ENCODE measurements around the gene AIFM3. TPM values are rescaled to one million over a fixed set of nuclear protein-coding genes. Genes with fewer than 3 reads are reported as not detected.
"Not testable (repeated sequence)": the region's sequence is repeated elsewhere in the genome, so short reads cannot be mapped to it uniquely, and the experiment has no call there.

Gene AIFM3
- total and polyA plus RNA-seq, 12 donors: 0.24 to 1.5 (median 0.50) TPM; not detected in 1

DNA sequence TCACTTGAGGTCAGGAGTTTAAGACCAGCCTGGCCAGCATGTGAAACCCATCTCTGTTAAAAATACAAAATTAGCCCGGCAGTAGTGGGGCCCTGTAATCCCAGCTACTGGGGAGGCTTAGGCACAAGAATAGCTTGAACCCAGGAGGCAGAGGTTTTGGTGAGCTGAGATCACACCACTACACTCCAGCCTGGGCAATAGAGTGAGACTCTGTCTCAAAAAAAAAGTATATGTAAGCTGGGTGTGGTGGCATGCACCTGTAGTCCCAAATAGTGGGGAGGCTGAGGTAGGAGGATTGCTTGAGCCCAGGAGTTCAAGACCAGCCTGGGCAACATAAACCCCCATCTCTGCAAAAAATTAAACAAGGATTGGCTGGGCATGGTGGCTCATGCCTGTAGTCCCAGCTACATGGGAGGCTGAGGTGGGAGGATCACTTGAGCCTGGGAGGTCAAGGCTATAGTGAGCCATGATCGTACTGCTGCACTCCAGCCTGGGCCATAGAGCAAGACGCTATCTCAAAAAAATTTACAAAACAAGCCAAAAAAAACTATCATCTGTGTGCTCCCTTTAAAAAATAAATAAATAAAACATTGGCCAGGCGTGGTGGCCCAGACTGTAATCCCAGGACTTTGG, 39.0 kb upstream of the AIFM3 start:
- TF ChIP-seq, protein P1, sequence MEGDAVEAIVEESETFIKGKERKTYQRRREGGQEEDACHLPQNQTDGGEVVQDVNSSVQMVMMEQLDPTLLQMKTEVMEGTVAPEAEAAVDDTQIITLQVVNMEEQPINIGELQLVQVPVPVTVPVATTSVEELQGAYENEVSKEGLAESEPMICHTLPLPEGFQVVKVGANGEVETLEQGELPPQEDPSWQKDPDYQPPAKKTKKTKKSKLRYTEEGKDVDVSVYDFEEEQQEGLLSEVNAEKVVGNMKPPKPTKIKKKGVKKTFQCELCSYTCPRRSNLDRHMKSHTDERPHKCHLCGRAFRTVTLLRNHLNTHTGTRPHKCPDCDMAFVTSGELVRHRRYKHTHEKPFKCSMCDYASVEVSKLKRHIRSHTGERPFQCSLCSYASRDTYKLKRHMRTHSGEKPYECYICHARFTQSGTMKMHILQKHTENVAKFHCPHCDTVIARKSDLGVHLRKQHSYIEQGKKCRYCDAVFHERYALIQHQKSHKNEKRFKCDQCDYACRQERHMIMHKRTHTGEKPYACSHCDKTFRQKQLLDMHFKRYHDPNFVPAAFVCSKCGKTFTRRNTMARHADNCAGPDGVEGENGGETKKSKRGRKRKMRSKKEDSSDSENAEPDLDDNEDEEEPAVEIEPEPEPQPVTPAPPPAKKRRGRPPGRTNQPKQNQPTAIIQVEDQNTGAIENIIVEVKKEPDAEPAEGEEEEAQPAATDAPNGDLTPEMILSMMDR (IDR thresholded peaks at IDR 0.05): no peak
- no peak overlapping the region for H3K27ac ChIP-seq
- ATAC-seq: no peak
- peaks cover 0 to 21% (median 0%) of the 10 kb centered on the region in 9 donors for H3K36me3 ChIP-seq
- H3K27me3 ChIP-seq: no peaks in the 10 kb centered on the region
- no peaks in the 10 kb centered on the region for H3K9me3 ChIP-seq
- 82 to 87% methylated on average over 4 of the region's 4 CpGs for WGBS, 2 donors
- H3K4me3 ChIP-seq: no peak overlapping the region
- no peak for DNase-seq
- intact Hi-C loops (cut with DNase I): loop anchor here in 1 of 10 donors (10.0 kb wide), 1 partner anchor 73 kb away; the partner anchor contains the start of genes PI4KA and SNAP29
- peaks cover 0 to 70% (median 36%) of the 10 kb centered on the region in 9 donors for H3K4me1 ChIP-seq

DNA sequence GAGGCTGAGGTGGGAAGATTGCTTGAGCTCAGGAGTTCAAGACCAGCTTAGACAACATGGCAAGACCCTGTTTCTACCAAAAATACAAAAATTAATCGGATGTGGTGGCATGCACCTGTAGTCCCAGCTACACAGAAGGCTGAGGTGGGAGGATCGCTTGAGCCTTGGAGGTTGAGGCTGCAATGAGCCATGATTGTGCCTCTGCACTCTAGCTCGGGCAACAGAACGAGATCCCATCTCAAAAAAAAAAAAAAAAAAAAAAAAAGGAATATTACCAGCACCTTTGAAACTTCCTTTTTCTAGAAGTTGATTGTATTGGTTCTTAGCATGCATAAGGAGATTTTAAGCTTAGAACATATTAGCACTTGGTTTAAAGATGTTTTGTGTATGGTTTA, 38.5 kb upstream of the AIFM3 start:
- WGBS, 2 donors: 91 to 98% methylated on average over 4 of the region's 4 CpGs
- DNase-seq (no peak), ATAC-seq (no peak)
- H3K27me3 ChIP-seq: no peaks in the 10 kb centered on the region
- intact Hi-C loops (cut with DNase I): loop anchor here in 1 of 10 donors (10.0 kb wide), 1 partner anchor 74 kb away; the partner anchor contains the start of genes PI4KA and SNAP29
- no peak overlapping the region for H3K4me3 ChIP-seq
- peaks cover 0 to 72% (median 36%) of the 10 kb centered on the region in 9 donors for H3K4me1 ChIP-seq
- H3K27ac ChIP-seq: no peak overlapping the region
- no peaks in the 10 kb centered on the region for H3K9me3 ChIP-seq
- TF ChIP-seq, protein P1 (IDR thresholded peaks at IDR 0.05): no peak
- H3K36me3 ChIP-seq: peaks cover 0 to 21% (median 0%) of the 10 kb centered on the region in 9 donors

DNA sequence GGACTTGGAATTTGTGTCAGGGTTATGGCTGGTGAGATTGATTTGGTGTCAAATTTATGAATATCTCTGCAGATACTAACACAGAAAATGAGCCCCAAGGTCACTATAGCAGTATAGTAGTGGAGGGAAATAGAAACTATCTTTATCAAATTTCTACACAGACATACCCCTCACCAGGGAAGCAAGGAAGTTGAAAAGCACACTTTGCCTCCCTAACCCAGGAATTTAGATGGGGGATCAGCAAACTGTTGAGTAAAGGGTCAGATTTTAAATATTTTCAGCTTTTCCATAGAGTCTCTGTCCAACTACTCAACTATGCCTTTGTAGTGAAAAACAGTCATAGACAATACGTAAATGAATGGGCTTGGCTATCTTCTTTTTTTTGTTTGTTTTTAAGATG, 37.1 kb upstream of the AIFM3 start:
- no peak overlapping the region for H3K4me3 ChIP-seq
- peaks cover 0 to 25% (median 7%) of the 10 kb centered on the region in 9 donors for H3K36me3 ChIP-seq
- TF ChIP-seq, protein P1 (IDR thresholded peaks at IDR 0.05): no peak
- intact Hi-C loops (cut with DNase I): no loop called here
- H3K9me3 ChIP-seq: no peaks in the 10 kb centered on the region
- DNase-seq (no peak), ATAC-seq (no peak)
- 92 to 98% methylated on average over 1 of the region's 1 CpG for WGBS, 2 donors
- peaks cover 0 to 59% (median 28%) of the 10 kb centered on the region in 9 donors for H3K4me1 ChIP-seq
- no peaks in the 10 kb centered on the region for H3K27me3 ChIP-seq
- H3K27ac ChIP-seq: no peak overlapping the region

DNA sequence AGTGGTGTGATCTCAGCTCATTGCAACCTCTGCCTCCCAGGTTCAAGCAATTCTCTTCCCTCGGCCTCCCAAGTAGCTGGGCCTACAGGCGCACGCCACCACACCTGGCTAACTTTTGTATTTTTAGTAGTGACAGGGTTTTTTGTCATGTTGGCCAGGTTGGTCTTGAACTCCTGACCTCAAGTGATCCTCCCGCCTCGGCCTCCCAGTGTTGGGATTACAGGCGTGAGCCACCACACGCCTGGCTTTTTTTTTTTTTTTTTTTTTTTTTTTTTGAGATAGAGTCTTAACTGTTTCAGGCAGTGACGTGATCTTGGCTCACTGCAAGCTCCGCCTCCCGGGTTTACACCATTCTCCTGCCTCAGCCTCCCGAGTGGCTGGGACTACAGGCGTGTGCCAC, 36.6 kb upstream of the AIFM3 start:
- DNase-seq; H3K9me3 ChIP-seq; H3K27ac ChIP-seq; H3K4me3 ChIP-seq; H3K27me3 ChIP-seq; ATAC-seq; intact Hi-C loops (cut with DNase I): not testable (repeated sequence)
- H3K4me1 ChIP-seq: peaks cover 0 to 57% (median 24%) of the 10 kb centered on the region in 9 donors
- H3K36me3 ChIP-seq: peaks cover 0 to 26% (median 7%) of the 10 kb centered on the region in 9 donors
- WGBS, 2 donors: 96 to 97% methylated on average over 12 of the region's 12 CpGs

DNA sequence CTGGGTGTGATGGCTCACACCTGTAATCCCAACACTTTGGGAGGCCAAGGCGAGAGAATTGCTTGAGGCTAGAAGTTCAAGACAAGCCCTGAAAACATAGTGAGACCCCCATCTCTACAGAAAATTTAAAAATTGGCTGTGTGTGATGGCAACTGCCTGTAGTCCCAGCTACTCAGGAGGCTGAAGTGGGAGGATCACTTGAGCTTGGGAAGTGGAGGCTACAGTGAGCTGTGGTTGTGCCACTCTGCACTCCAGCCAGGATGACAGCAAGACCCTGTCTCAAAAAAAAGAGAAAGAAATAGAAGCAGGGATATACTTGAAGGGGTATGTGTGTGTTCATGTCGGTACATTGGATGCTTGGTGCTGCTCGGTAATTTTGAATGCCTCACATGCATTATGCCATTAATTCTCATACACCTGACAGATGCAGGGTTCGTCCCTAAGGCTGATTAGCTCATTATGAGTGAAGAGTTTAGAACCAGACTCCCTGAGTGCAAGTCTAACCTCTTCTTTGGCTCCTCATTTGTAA, 35.9 kb upstream of the AIFM3 start:
- TF ChIP-seq, protein P1 (IDR thresholded peaks at IDR 0.05): no peak
- Histone ChIP-seq H3K27ac (no peak overlapping the region), H3K4me3 (no peak overlapping the region), H3K9me3 (no peaks in the 10 kb centered on the region), H3K27me3 (no peaks in the 10 kb centered on the region), H3K36me3 (peaks cover 0 to 31% (median 7%) of the 10 kb centered on the region in 9 donors), H3K4me1 (peaks cover 0 to 57% (median 20%) of the 10 kb centered on the region in 9 donors)
- intact Hi-C loops (cut with DNase I): no loop called here
- ATAC-seq (no peak), DNase-seq (no peak)
- 90 to 92% methylated on average over 4 of the region's 4 CpGs for WGBS, 2 donors

Data from heart right ventricle (tissue), 16 donors.